ENCODE results near the gene SMARCB1. TPM values are rescaled to one million over a fixed set of nuclear protein-coding genes. Genes with fewer than 3 reads are reported as not detected.

Gene SMARCB1
- total RNA-seq, 1 experiment from 2014 or later, result 85.9 TPM

GRCh38 chr22:23840026-23840425 is 53.3 kb downstream of the SMARCB1 start:
- DNase-seq, result no peak
- intact Hi-C loops (cut with micrococcal nuclease), result no loop called here
- no peak overlapping the region for H3K4me3 ChIP-seq (ENCODE audit: low read length)
- H3K4me2 ChIP-seq (ENCODE audit: low read length), result no peak overlapping the region
- no peaks in the 10 kb centered on the region for H4K20me1 ChIP-seq (ENCODE audit: low read length)
- H2AFZ ChIP-seq (ENCODE audit: low read length), result no peak overlapping the region
- TF ChIP-seq EZH2 (IDR thresholded peaks at IDR 0.05; ENCODE audit: low read length, unreplicated experiment) (no peak), CTCF (conservative IDR thresholded peaks at IDR 0.05; ENCODE audit: low read depth, low read length) (no peak), EZH2phosphoT487 (IDR thresholded peaks at IDR 0.05; ENCODE audit: borderline replicate concordance, low read length) (no peak)
- H3K4me1 ChIP-seq (ENCODE audit: insufficient read depth, low read length), result 0 out of 2 replicates have a peak, but pooled peaks cover 3% of the 10 kb centered on the region
- H3K36me3 ChIP-seq (ENCODE audit: low read depth, low read length), result no peaks in the 10 kb centered on the region
- no peak overlapping the region for H3K9ac ChIP-seq (ENCODE audit: low read length)
- no peaks in the 10 kb centered on the region for H3F3A ChIP-seq (ENCODE audit: low read length, unreplicated experiment)
- ATAC-seq, result no peak
- H3K27me3 ChIP-seq (ENCODE audit: low read length), result no peaks in the 10 kb centered on the region
- no peaks in the 10 kb centered on the region for H3K9me2 ChIP-seq (replicated peaks; ENCODE audit: low read length)
- no TSS peak for BruUV-seq (replicated peaks)
- ChIA-PET CTCF (interaction anchor here (0.7 kb wide), 1 partner anchor 10 kb away, joined by 5 read pairs; no protein-coding TSS in a partner anchor), POLR2A (ENCODE audit: unreplicated experiment) (no interaction called here)
- no peaks in the 10 kb centered on the region for H3K9me3 ChIP-seq (ENCODE audit: low read length)
- no peaks in the 10 kb centered on the region for H3K79me2 ChIP-seq (ENCODE audit: low read length)
- no peak overlapping the region for H3K27ac ChIP-seq (ENCODE audit: low read length)

GRCh38 chr22:23841292-23841691 is 54.5 kb downstream of the SMARCB1 start:
- POLR2A ChIA-PET (ENCODE audit: unreplicated experiment), result no interaction called here
- Histone ChIP-seq H3K4me1 (ENCODE audit: insufficient read depth, low read length) (0 out of 2 replicates have a peak, but pooled peaks cover 3% of the 10 kb centered on the region), H3K4me3 (ENCODE audit: low read length) (no peak overlapping the region), H3K9ac (ENCODE audit: low read length) (no peak overlapping the region), H3K27ac (ENCODE audit: low read length) (no peak overlapping the region), H3F3A (ENCODE audit: low read length, unreplicated experiment) (no peaks in the 10 kb centered on the region), H3K79me2 (ENCODE audit: low read length) (no peaks in the 10 kb centered on the region), H3K36me3 (ENCODE audit: low read depth, low read length) (no peaks in the 10 kb centered on the region), H2AFZ (ENCODE audit: low read length) (no peak overlapping the region), H3K9me3 (ENCODE audit: low read length) (no peaks in the 10 kb centered on the region), H3K9me2 (replicated peaks; ENCODE audit: low read length) (no peaks in the 10 kb centered on the region), H3K4me2 (ENCODE audit: low read length) (no peak overlapping the region), H4K20me1 (ENCODE audit: low read length) (no peaks in the 10 kb centered on the region), H3K27me3 (ENCODE audit: low read length) (no peaks in the 10 kb centered on the region)
- DNase-seq, result no peak
- TF ChIP-seq EZH2phosphoT487 (IDR thresholded peaks at IDR 0.05; ENCODE audit: borderline replicate concordance, low read length) (no peak), CTCF (conservative IDR thresholded peaks at IDR 0.05; ENCODE audit: low read depth, low read length) (no peak), EZH2 (IDR thresholded peaks at IDR 0.05; ENCODE audit: low read length, unreplicated experiment) (no peak)
- intact Hi-C loops (cut with micrococcal nuclease), result no loop called here
- no peak for ATAC-seq
- no TSS peak for BruUV-seq (replicated peaks)
- CTCF ChIA-PET, result no interaction called here

GRCh38 chr22:23841736-23842445 is 55.1 kb downstream of the SMARCB1 start:
- DNase-seq (no peak), ATAC-seq (no peak)
- H3K4me2 ChIP-seq (ENCODE audit: low read length), result no peak overlapping the region
- H2AFZ ChIP-seq (ENCODE audit: low read length), result no peak overlapping the region
- CTCF ChIA-PET, result no interaction called here
- intact Hi-C loops (cut with micrococcal nuclease), result no loop called here
- H3K36me3 ChIP-seq (ENCODE audit: low read depth, low read length), result no peaks in the 10 kb centered on the region
- BruUV-seq (replicated peaks), result no TSS peak
- no peaks in the 10 kb centered on the region for H3K27me3 ChIP-seq (ENCODE audit: low read length)
- POLR2A ChIA-PET (ENCODE audit: unreplicated experiment), result no interaction called here
- H3K79me2 ChIP-seq (ENCODE audit: low read length), result no peaks in the 10 kb centered on the region
- no peaks in the 10 kb centered on the region for H3K9me3 ChIP-seq (ENCODE audit: low read length)
- 0 out of 2 replicates have a peak, but pooled peaks cover 3% of the 10 kb centered on the region for H3K4me1 ChIP-seq (ENCODE audit: insufficient read depth, low read length)
- H3K27ac ChIP-seq (ENCODE audit: low read length), result no peak overlapping the region
- no peak overlapping the region for H3K4me3 ChIP-seq (ENCODE audit: low read length)
- H3F3A ChIP-seq (ENCODE audit: low read length, unreplicated experiment), result no peaks in the 10 kb centered on the region
- H3K9ac ChIP-seq (ENCODE audit: low read length), result no peak overlapping the region
- no peak for TF ChIP-seq CTCF (conservative IDR thresholded peaks at IDR 0.05; ENCODE audit: low read depth, low read length)
- no peaks in the 10 kb centered on the region for H3K9me2 ChIP-seq (replicated peaks; ENCODE audit: low read length)
- no peaks in the 10 kb centered on the region for H4K20me1 ChIP-seq (ENCODE audit: low read length)

Data from PC-3 (cell line).